Progenitor cell of endocrine pancreas (in vitro differentiated cells): ENCODE measurements around the gene LRP5. TPM values are rescaled to one million over a fixed set of nuclear protein-coding genes. Genes with fewer than 3 reads are reported as not detected.
A peak's percentile ranks its signal among the peaks of the same experiment; 100 is the strongest.

Experiments
- DNase-seq: peaks from one replicate; pipeline ENCODE4 v3.0.0; 2021; ENCODE audit warnings: low spot score; ENCODE audit not compliant: unreplicated experiment
- H3K27ac Mint-ChIP-seq: 2 replicates; pipeline ENCODE4 v1.8.0; 2021; ENCODE audit warnings: mild to moderate bottlenecking, moderate library complexity, mixed read lengths
- H3K27me3 Mint-ChIP-seq: 2 replicates; pipeline ENCODE4 v1.8.0; 2021; ENCODE audit warnings: mixed read lengths
- H3K36me3 Mint-ChIP-seq: 2 replicates; pipeline ENCODE4 v1.8.0; 2022; ENCODE audit warnings: mixed read lengths; ENCODE audit not compliant: insufficient read depth
- H3K4me1 Mint-ChIP-seq: 2 replicates; pipeline ENCODE4 v1.8.0; 2021; ENCODE audit warnings: low read depth, mixed read lengths
- H3K4me3 Mint-ChIP-seq: 2 replicates; pipeline ENCODE4 v1.8.0; 2021; ENCODE audit warnings: low read depth, mild to moderate bottlenecking, moderate library complexity, mixed read lengths
- H3K9me3 Mint-ChIP-seq: 2 replicates; pipeline ENCODE4 v1.8.0; 2021; ENCODE audit warnings: low read depth, mixed read lengths
- CTCF ChIP-seq: fragments of 200-600 bp; sonication (generic); IDR thresholded peaks from one replicate; pipeline ENCODE4 v1.5.0; 2021; ENCODE audit warnings: antibody characterized with exemption, mild to moderate bottlenecking; ENCODE audit not compliant: unreplicated experiment
- total RNA-seq: library from RNA; stranded (reverse); gene quantifications from 2 replicates; pipeline ENCODE4 v1.2.1, GENCODE V29; 2021

LRP5 gene
- total RNA-seq, 1 donor from 2014 or later, result 115 TPM

GRCh38 chr11:68295940-68296339 lies 16.5 kb upstream of the LRP5 start:
- no peak overlapping the region for H3K4me3 Mint-ChIP-seq
- no peak for TF ChIP-seq CTCF
- H3K4me1 Mint-ChIP-seq, result peaks cover 13% of the 10 kb centered on the region
- H3K27ac Mint-ChIP-seq, result no peak overlapping the region
- no peaks in the 10 kb centered on the region for H3K36me3 Mint-ChIP-seq
- DNase-seq, result no peak
- no peaks in the 10 kb centered on the region for H3K9me3 Mint-ChIP-seq
- no peaks in the 10 kb centered on the region for H3K27me3 Mint-ChIP-seq

GRCh38 chr11:68296344-68297051 lies 15.9 kb upstream of the LRP5 start:
- no peaks in the 10 kb centered on the region for H3K9me3 Mint-ChIP-seq
- no peaks in the 10 kb centered on the region for H3K36me3 Mint-ChIP-seq
- H3K4me3 Mint-ChIP-seq, result no peak overlapping the region
- no peak for DNase-seq
- no peak overlapping the region for H3K27ac Mint-ChIP-seq
- no peaks in the 10 kb centered on the region for H3K27me3 Mint-ChIP-seq
- peaks cover 13% of the 10 kb centered on the region for H3K4me1 Mint-ChIP-seq
- TF ChIP-seq CTCF, result no peak

- TF ChIP-seq CTCF, result no peak
- H3K27ac Mint-ChIP-seq, result no peak overlapping the region
- H3K27me3 Mint-ChIP-seq, result no peaks in the 10 kb centered on the region
- no peak overlapping the region for H3K4me3 Mint-ChIP-seq
- H3K36me3 Mint-ChIP-seq, result no peaks in the 10 kb centered on the region
- no peak for DNase-seq
- H3K4me1 Mint-ChIP-seq, result peaks cover 13% of the 10 kb centered on the region
- no peaks in the 10 kb centered on the region for H3K9me3 Mint-ChIP-seq
These were observed 15.4 kb upstream of the LRP5 start for GRCh38 chr11:68297052-68297378.

- H3K27ac Mint-ChIP-seq, result no peak overlapping the region
- H3K4me1 Mint-ChIP-seq, result peaks cover 13% of the 10 kb centered on the region
- no peaks in the 10 kb centered on the region for H3K9me3 Mint-ChIP-seq
- no peaks in the 10 kb centered on the region for H3K36me3 Mint-ChIP-seq
- no peak for TF ChIP-seq CTCF
- no peak overlapping the region for H3K4me3 Mint-ChIP-seq
- no peaks in the 10 kb centered on the region for H3K27me3 Mint-ChIP-seq
- DNase-seq, result no peak
These were observed 14.9 kb upstream of the LRP5 start for GRCh38 chr11:68297494-68297811.

GRCh38 chr11:68297812-68298658 lies 14.4 kb upstream of the LRP5 start:
- peaks cover 13% of the 10 kb centered on the region for H3K4me1 Mint-ChIP-seq
- H3K27me3 Mint-ChIP-seq, result no peaks in the 10 kb centered on the region
- peak; percentile 96 for TF ChIP-seq CTCF
- no peaks in the 10 kb centered on the region for H3K9me3 Mint-ChIP-seq
- peak overlapping the region; percentile 69 for H3K27ac Mint-ChIP-seq
- H3K4me3 Mint-ChIP-seq, result peak overlapping the region; percentile 16
- no peaks in the 10 kb centered on the region for H3K36me3 Mint-ChIP-seq
- peak; percentile 67 for DNase-seq
